HPDE6-E6E7 (cell line): Measurements from ENCODE around the gene TBX10.
A peak's percentile ranks its signal among the peaks of the same experiment; 100 is the strongest.
"Not testable (repeated sequence)": the region's sequence is repeated elsewhere in the genome, so short reads cannot be mapped to it uniquely, and the experiment has no call there.

Source experiments
- DNase-seq: peaks from one replicate; pipeline ENCODE4 v3.0.0; 2011; ENCODE audit warnings: missing footprints; ENCODE audit errors: extremely low spot score

The TBX10 gene

GRCh38 chr11:67631411-67631810 is 8.2 kb downstream of the TBX10 start:
- DNase-seq = no peak

- no peak for DNase-seq
These were observed 8.6 kb downstream of the TBX10 start for GRCh38 chr11:67630943-67631331.

GRCh38 chr11:67630228-67630942 is 9.2 kb downstream of the TBX10 start:
- DNase-seq = peak; percentile 92

- peak; percentile 86 for DNase-seq
These were observed 10.0 kb downstream of the TBX10 start, which contains the start of gene NUDT8 for GRCh38 chr11:67629386-67630227. TSS of gene NUDT8 (minus strand) at chr11:67629937. CDS start at chr11:67629911, 26 bp downstream.

GRCh38 chr11:67628710-67629385 is 10.7 kb downstream of the TBX10 start:
- DNase-seq = no peak

- no peak for DNase-seq
These were observed 11.5 kb downstream of the TBX10 start for GRCh38 chr11:67627812-67628624.

- no peak for DNase-seq
These were observed 12.1 kb downstream of the TBX10 start for GRCh38 chr11:67627441-67627811.

- no peak for DNase-seq
These were observed 12.6 kb downstream of the TBX10 start for GRCh38 chr11:67626970-67627369.

GRCh38 chr11:67626131-67626833 is 13.3 kb downstream of the TBX10 start:
- DNase-seq = not testable (repeated sequence)

- not testable (repeated sequence) for DNase-seq
These were observed 15.8 kb downstream of the TBX10 start for GRCh38 chr11:67623795-67624194.

GRCh38 chr11:67622905-67623304 is 16.7 kb downstream of the TBX10 start:
- DNase-seq = not testable (repeated sequence)

- not testable (repeated sequence) for DNase-seq
These were observed 17.6 kb downstream of the TBX10 start for GRCh38 chr11:67621928-67622327.

- DNase-seq = not testable (repeated sequence)
These were observed 18.9 kb downstream of the TBX10 start for GRCh38 chr11:67620621-67621020.

GRCh38 chr11:67619683-67620618 is 19.6 kb downstream of the TBX10 start:
- DNase-seq = not testable (repeated sequence)

GRCh38 chr11:67618901-67619659 is 20.5 kb downstream of the TBX10 start:
- not testable (repeated sequence) for DNase-seq

GRCh38 chr11:67617243-67617953 is 22.2 kb downstream of the TBX10 start:
- DNase-seq = no peak

GRCh38 chr11:67616431-67617242 is 22.9 kb downstream of the TBX10 start:
- DNase-seq = no peak
